HG02970 (cell line): ENCODE measurements around the gene GPR119.
"Not testable (repeated sequence)": the region's sequence is repeated elsewhere in the genome, so short reads cannot be mapped to it uniquely, and the experiment has no call there.

ENCODE experiments used
- ATAC-seq: cut with Tn5 transposase; IDR thresholded peaks from one replicate; pipeline ENCODE4 v1.9.1; 2021; ENCODE audit warnings: mild to moderate bottlenecking, moderate library complexity, moderate number of reproducible peaks; ENCODE audit not compliant: unreplicated experiment, low FRiP score

The GPR119 gene

DNA sequence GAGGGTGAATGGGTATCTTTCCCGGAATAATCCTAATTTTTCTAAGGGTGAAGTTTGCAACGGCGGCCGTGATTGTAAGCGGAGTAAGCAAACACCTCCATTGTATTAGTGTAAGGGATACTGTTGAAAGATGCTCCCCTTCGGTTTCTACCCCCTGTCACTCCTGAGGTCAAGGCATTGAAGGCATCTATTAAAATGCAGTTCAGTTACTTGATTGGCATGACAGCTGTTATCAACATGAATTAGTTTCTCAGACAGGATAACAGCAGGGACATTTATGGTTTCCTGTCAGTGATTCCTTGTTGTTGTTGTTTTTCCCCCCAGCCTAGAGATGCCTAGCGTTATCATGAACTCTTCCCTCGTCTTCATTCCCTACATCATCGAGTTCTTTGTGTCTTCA, 45.2 kb downstream of the GPR119 start:
- no peak for ATAC-seq

DNA sequence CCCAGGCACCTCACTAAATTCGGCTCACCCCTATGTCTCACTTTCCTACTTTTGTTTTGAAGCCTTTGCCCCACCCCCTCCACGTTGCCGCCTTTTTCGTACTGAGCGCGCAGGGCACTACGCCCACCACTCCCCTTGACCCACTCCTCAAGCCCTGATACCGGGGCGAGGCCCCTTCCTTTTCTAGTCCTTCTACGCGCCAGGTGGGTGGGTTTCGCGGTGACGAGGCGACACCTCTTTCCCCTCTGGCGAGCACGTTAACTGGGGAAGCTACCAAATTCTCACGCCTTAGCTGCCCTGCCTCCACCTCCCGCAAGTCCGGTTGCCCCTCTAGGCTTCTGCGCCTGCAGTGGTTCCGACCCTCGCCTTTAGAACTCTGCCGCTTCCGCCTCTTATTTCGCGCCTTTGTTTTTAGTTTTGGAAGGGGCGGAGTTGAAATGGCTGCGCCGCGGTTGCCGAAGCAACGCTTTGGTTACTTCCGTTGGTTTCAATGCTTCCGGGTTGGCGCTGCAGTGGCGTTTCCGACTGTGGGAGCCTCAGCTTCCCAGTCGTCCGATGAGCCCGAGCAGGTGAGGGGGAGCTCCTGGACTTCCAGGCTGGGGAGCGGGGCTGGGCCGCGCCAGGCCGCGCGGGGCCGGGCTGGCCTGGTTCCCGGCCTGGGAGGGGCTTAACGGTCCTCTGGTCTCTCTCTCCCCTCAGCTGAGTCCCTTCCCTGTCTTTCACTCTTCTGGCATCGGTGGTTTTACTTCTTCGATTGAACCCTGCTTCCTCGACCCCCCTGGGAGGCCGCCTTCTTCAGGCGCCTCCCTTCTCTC, 45.9 kb downstream of the GPR119 start, which contains the start of gene SLC25A14:
SLC25A14 (plus strand) TSS at position 512 of the 815 bp plus-strand sequence. CDS start 360 bp downstream, outside the sequence.
- ATAC-seq, result peak; percentile 85

DNA sequence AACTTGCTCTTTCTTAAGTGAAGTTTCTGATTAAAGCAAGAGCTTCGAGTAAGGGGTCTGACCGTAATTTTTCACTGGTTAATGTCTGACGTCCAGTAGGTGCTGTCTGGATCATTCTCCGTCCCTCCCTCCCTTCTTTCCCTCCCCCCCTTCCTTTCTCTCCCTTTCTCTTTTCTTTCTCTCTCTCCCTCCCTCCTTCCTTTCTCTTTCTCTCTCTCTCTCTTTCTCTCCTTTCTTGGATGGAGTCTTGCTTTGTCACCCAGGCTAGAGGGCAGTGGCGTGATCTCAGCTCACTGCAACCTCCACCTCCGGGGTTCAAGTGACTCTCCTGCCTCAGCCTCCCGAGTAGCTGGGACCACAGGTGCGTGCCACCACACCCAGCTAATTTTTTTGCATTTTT, 46.6 kb downstream of the GPR119 start:
- ATAC-seq, result not testable (repeated sequence)

DNA sequence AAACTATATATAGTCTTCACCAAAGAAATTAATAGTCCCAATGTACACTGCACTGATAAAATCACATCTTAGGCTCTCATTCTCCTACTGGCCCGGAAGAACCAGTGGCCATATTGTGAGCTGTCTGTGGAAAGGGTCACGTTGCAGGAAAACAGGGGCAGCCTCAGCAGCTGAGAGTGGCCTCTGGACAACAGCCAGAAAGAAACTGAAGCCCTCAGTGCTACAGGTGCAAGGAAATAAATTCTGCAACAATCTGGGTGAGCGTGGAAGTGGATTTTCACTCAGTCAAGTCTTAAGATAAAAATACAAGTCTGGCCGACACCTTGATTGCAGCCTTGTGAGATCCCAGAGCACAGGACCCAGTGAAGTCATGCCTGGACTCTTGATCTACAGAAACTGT, 48.9 kb downstream of the GPR119 start:
- no peak for ATAC-seq
